Heart left ventricle (tissue), 16 donors: ENCODE results near the gene GNS. TPM values are rescaled to one million over a fixed set of nuclear protein-coding genes. Genes with fewer than 3 reads are reported as not detected.

ENCODE experiments used
- ATAC-seq, 4 donors: fragments of 200-7000 bp; cut with Tn5 transposase; one replicate each; pipeline ENCODE4 v1.9.1; 2020 to 2022; ENCODE audit warnings: moderate library complexity in 4 of 4, mild to moderate bottlenecking in 3 of 4, moderate number of reproducible peaks in 1 of 4
- DNase-seq, 5 donors: peaks; one replicate each; pipeline ENCODE4 v3.0.0-alpha.2; 2020
- H3K27ac ChIP-seq, 12 donors: fragments of 200-600 bp; sonication (generic) in 4 of 12; one replicate each; pipeline versions ENCODE4 v1.5.0 to v1.8.0; 2016 to 2022; ENCODE audit warnings: mild to moderate bottlenecking in 2 of 12
- H3K27me3 ChIP-seq, 9 donors: fragments of 200-600 bp; sonication (generic) in 2 of 9; one replicate each; pipeline versions ENCODE4 v1.5.1 to v1.8.0; 2016 to 2022; ENCODE audit warnings: mild to moderate bottlenecking in 3 of 9
- H3K36me3 ChIP-seq, 9 donors: fragments of 200-600 bp; sonication (generic) in 2 of 9; one replicate each; pipeline versions ENCODE4 v1.5.0 to v1.8.0; 2018 to 2022; ENCODE audit warnings: mild to moderate bottlenecking in 2 of 9
- H3K4me1 ChIP-seq, 12 donors: fragments of 200-600 bp; sonication (generic) in 4 of 12; one replicate each; pipeline versions ENCODE4 v1.5.0 to v1.8.0; 2016 to 2022; ENCODE audit warnings: mild to moderate bottlenecking in 3 of 12
- H3K4me3 ChIP-seq, 12 donors: fragments of 200-600 bp; sonication (generic) in 4 of 12; one replicate each; pipeline versions ENCODE4 v1.5.0 to v1.8.0; 2017 to 2022; ENCODE audit warnings: mild to moderate bottlenecking in 9 of 12, moderate library complexity in 4 of 12
- H3K9me3 ChIP-seq, 12 donors: fragments of 200-600 bp; sonication (generic) in 4 of 12; one replicate each; pipeline versions ENCODE4 v1.5.0 to v1.8.0; 2016 to 2022; ENCODE audit warnings: mild to moderate bottlenecking in 1 of 12
- POLR2A ChIP-seq, 2 donors: fragments of 450-650 bp; IDR thresholded peaks; one replicate each; pipeline ENCODE4 v1.6.1; 2017; ENCODE audit warnings: antibody characterized with exemption in 2 of 2, mild to moderate bottlenecking in 2 of 2, moderate library complexity in 2 of 2
- WGBS, 4 donors: extraction: QIAGEN DNeasy Blood & Tissue Kit in 2 of 4; methylation state at CpG; one replicate each; pipeline versions ENCODE4 v1.1.5 to v1.1.7; 2013 to 2018; 5-methylcytosine and 5-hydroxymethylcytosine counted together
- intact Hi-C, 10 donors: fragments of 100-400 bp; cut with DNase I; formaldehyde crosslinking; loops; one replicate each; pipeline versions ENCODE4 v1.11.1 to v1.14.2; 2022
- polyA plus RNA-seq, 2 donors: library from polyadenylated mRNA; stranded (reverse); fragments of 200-250 nt; gene quantifications; one replicate each; pipeline ENCODE4 v1.2.3, GENCODE V29; 2013
- total RNA-seq, 9 donors: library from RNA; depleted of rRNA in 2 of 9; stranded (reverse); fragments of >200 nt in 2 of 9; fragmentation: NEBNext Ultra II Directional in 3 of 9; extraction: Animal tissue kit (Norgen Biotek cat#: 25700) in 3 of 9; gene quantifications; one replicate each; pipeline versions ENCODE4 v1.1.0 to v1.2.4, GENCODE V29; 2016 to 2023
- TF ChIP-seq, protein P1 (sequence below), 12 donors: fragments of 200-600 bp; sonication (generic) in 4 of 12; IDR thresholded peaks; one replicate each; pipeline versions ENCODE4 v1.5.0 to v1.8.0; 2018 to 2022; ENCODE audit warnings: antibody characterized with exemption in 12 of 12, mild to moderate bottlenecking in 5 of 12
- donor health status: ischemic (EF 13 %, LVEDD 7.1; RV severe dilation, severe dysfunction).
- donor health status: healthy with polysubstance abuse.
- donor health status: DM: no; HTN: yes; CAD: no.
- donor health status: DM: no; HTN: no; CAD: no.
- donor health status: ischemic (EF 25% LVEDD 6.9; RV normal size, moderate dysfunction).
- donor health status: ischemic (EF 25% LVEDD 5.7; RV mildly dilated, moderate dysfunction).
- donor health status: healthy.
- donor health status: DM: yes; HTN: yes; CAD: no.
- donor health status: ischemic (EF 35%, LVEDD 5.7; RV mildly dilated, moderate dysfunction).
- donor health status: nonischemic (EF 11% LVEDD 7.7; RV severe dilation, severe dysfunction).
- donor health status: DM: yes; HTN: yes; CAD: no.
- donor health status: PGD.
- donor health status: ischemic (EF 29% LVEDD 5.4; RV normal size, mild dysfunction).
- donor health status: nonischemic (EF 23%, LVEDD 6.1; RV moderate dilation, normal function).

GNS gene
- total and polyA plus RNA-seq, 11 donors, result 22.0 to 246 (median 115) TPM

DNA sequence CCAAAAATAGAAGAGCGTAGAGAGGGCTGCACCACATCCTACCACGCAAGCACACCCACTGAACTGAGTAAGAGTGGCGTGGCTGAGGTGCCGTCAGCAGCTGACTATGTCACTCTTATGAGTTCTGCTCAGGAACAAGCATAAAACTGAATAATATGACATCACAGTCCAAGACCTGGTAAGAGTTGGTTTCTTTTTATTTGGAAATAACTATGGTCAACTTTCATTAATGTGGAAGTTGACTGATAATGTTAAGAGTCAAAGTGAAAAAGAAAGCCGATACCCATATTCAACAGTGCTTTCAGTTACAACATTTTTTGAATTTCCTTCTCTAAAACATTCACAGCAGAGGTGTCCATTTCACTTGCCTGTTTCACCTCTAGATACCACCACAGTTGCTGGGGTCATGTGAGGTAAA lies 44.6 kb downstream of the GNS start:
- Histone ChIP-seq H3K4me3 (no peak overlapping the region), H3K36me3 (peaks cover 0 to 72% (median 58%) of the 10 kb centered on the region in 9 donors), H3K9me3 (no peaks in the 10 kb centered on the region), H3K4me1 (peaks cover 0 to 55% (median 0%) of the 10 kb centered on the region in 12 donors), H3K27ac (peak overlapping the region in 1 of 12 donors; percentile 76), H3K27me3 (no peaks in the 10 kb centered on the region)
- intact Hi-C loops, result no loop called here
- WGBS, 4 donors, result 89 to 93% (median 91%) methylated on average over 5 of the region's 5 CpGs
- DNase-seq (no peak), ATAC-seq (peak in 1 of 4 donors; percentile 30)
- TF ChIP-seq, protein P1, sequence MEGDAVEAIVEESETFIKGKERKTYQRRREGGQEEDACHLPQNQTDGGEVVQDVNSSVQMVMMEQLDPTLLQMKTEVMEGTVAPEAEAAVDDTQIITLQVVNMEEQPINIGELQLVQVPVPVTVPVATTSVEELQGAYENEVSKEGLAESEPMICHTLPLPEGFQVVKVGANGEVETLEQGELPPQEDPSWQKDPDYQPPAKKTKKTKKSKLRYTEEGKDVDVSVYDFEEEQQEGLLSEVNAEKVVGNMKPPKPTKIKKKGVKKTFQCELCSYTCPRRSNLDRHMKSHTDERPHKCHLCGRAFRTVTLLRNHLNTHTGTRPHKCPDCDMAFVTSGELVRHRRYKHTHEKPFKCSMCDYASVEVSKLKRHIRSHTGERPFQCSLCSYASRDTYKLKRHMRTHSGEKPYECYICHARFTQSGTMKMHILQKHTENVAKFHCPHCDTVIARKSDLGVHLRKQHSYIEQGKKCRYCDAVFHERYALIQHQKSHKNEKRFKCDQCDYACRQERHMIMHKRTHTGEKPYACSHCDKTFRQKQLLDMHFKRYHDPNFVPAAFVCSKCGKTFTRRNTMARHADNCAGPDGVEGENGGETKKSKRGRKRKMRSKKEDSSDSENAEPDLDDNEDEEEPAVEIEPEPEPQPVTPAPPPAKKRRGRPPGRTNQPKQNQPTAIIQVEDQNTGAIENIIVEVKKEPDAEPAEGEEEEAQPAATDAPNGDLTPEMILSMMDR (IDR thresholded peaks at IDR 0.05), result no peak
- TF ChIP-seq POLR2A (IDR thresholded peaks at IDR 0.05), result no peak

DNA sequence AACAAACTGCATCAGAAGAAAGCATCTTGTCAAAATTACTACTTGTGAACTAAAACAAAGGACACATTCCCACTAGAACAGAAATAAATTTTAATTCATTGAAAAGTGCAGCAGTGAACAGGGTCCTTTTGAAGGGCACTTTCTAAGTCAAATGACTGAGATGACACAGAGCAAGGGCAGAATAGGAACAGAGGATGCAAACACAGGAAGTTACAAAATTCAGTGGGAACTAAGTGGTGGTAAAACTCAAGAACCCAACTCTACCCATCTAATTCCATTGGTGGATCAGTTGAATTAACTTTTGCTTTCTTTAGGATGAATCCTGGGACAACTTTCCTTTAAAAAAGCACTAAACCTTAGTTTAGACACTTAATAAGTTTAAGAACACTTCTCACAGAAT lies 45.8 kb downstream of the GNS start:
- Histone ChIP-seq H3K4me1 (peaks cover 0 to 47% (median 0%) of the 10 kb centered on the region in 12 donors), H3K36me3 (peaks cover 0 to 60% (median 46%) of the 10 kb centered on the region in 9 donors), H3K27me3 (no peaks in the 10 kb centered on the region), H3K4me3 (no peak overlapping the region), H3K27ac (peak overlapping the region in 1 of 12 donors; percentile 76), H3K9me3 (no peaks in the 10 kb centered on the region)
- DNase-seq (no peak), ATAC-seq (no peak)
- TF ChIP-seq POLR2A (IDR thresholded peaks at IDR 0.05), result no peak
- TF ChIP-seq, protein P1 (IDR thresholded peaks at IDR 0.05), result no peak
- intact Hi-C loops, result no loop called here

DNA sequence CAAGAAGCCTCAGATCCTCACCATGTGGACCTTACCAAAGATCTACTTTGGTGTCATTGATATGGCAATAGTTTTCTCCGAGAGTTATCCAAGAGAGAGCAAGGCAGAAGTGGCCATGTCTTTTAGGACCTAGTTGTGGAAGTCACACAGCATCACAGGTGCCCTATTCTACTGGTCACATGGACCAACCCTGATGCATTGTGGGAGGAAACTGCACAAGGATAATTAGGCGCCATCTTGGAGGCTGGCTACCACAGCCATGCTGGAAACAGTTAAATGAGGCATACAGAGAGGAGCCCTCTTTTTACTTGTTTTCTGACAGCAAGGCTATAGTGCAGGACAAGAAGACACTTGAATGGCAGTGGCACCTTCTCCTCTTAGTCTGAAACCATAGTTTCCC lies 49.8 kb downstream of the GNS start:
- Histone ChIP-seq H3K27ac (no peak overlapping the region), H3K27me3 (no peaks in the 10 kb centered on the region), H3K9me3 (no peaks in the 10 kb centered on the region), H3K4me1 (peaks cover 0 to 24% (median 9%) of the 10 kb centered on the region in 12 donors), H3K4me3 (no peak overlapping the region), H3K36me3 (peaks cover 0 to 20% (median 7%) of the 10 kb centered on the region in 9 donors)
- TF ChIP-seq, protein P1 (IDR thresholded peaks at IDR 0.05), result no peak
- TF ChIP-seq POLR2A (IDR thresholded peaks at IDR 0.05), result no peak
- intact Hi-C loops, result no loop called here
- ATAC-seq (no peak), DNase-seq (no peak)
- 97 to 100% (median 100%) methylated on average over 2 of the region's 2 CpGs for WGBS, 4 donors

DNA sequence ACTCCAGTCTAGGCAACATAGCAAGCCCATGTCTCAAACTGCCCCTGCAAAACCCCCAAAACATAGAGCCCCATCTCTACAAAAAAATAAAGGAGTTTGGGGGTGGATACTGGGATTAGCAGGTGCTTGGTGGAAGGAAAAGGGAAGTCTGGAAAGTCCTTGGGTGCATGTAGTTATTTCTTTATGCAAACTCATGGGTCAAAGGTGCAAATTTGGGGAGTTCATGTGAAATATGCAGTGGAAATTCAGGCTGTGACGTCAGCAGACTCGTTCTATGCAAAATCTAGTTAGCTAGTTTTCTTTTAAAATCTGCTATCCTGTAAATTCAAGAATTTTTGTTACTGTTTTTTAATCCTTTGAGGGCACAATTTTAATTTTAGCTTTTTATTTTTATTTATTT lies 51.3 kb downstream of the GNS start:
- no peak overlapping the region for H3K27ac ChIP-seq
- TF ChIP-seq POLR2A (IDR thresholded peaks at IDR 0.05), result no peak
- TF ChIP-seq, protein P1 (IDR thresholded peaks at IDR 0.05), result no peak
- WGBS, 4 donors, result 94 to 99% (median 97%) methylated on average over 2 of the region's 2 CpGs

More for the DNA sequence above, 51.3 kb downstream of the GNS start:
- DNase-seq (no peak), ATAC-seq (no peak)
- H3K4me1 ChIP-seq, result peaks cover 0 to 16% (median 9%) of the 10 kb centered on the region in 12 donors
- intact Hi-C loops, result no loop called here
- H3K27me3 ChIP-seq, result no peaks in the 10 kb centered on the region
- H3K36me3 ChIP-seq, result peaks cover 0 to 11% (median 0%) of the 10 kb centered on the region in 9 donors
- H3K4me3 ChIP-seq, result no peak overlapping the region
- no peaks in the 10 kb centered on the region for H3K9me3 ChIP-seq
